ENCODE measurements around the gene STIM1.

Gene STIM1

GRCh38 chr11:3906166-3906565 is 50.7 kb downstream of the STIM1 start:
- Histone ChIP-seq H3K27me3 (no peaks in the 10 kb centered on the region), H3K4me3 (no peak overlapping the region), H3K9me3 (no peaks in the 10 kb centered on the region), H3K36me3 (no peaks in the 10 kb centered on the region), H3K4me1 (peaks cover 0 to 52% (median 30%) of the 10 kb centered on the region in 4 donors), H3K27ac (no peak overlapping the region)
- TF ChIP-seq CTCF (IDR thresholded peaks at IDR 0.05), result no peak
- intact Hi-C loops (cut with DNase I; ENCODE audit: low total_unique reads), result no loop called here
- no peak for DNase-seq

GRCh38 chr11:3907590-3907989 is 52.1 kb downstream of the STIM1 start:
- intact Hi-C loops (cut with DNase I; ENCODE audit: low total_unique reads), result no loop called here

GRCh38 chr11:3909901-3910300 is 54.4 kb downstream of the STIM1 start:
- Histone ChIP-seq H3K27me3 (no peaks in the 10 kb centered on the region), H3K4me1 (peaks cover 0 to 18% (median 10%) of the 10 kb centered on the region in 4 donors), H3K36me3 (no peaks in the 10 kb centered on the region), H3K4me3 (no peak overlapping the region), H3K9me3 (no peaks in the 10 kb centered on the region), H3K27ac (no peak overlapping the region)
- no peak for TF ChIP-seq CTCF (IDR thresholded peaks at IDR 0.05)
- DNase-seq, result no peak
- intact Hi-C loops (cut with DNase I; ENCODE audit: low total_unique reads), result no loop called here

More at GRCh38 chr11:3907590-3907989, 52.1 kb downstream of the STIM1 start:
- H3K36me3 ChIP-seq, result no peaks in the 10 kb centered on the region
- H3K27ac ChIP-seq, result no peak overlapping the region
- no peaks in the 10 kb centered on the region for H3K27me3 ChIP-seq
- no peaks in the 10 kb centered on the region for H3K9me3 ChIP-seq
- H3K4me1 ChIP-seq, result peaks cover 0 to 40% (median 25%) of the 10 kb centered on the region in 4 donors
- H3K4me3 ChIP-seq, result no peak overlapping the region
- DNase-seq, result no peak
- no peak for TF ChIP-seq CTCF (IDR thresholded peaks at IDR 0.05)

- Histone ChIP-seq H3K36me3 (no peaks in the 10 kb centered on the region), H3K4me1 (peaks cover 0 to 6% (median 2%) of the 10 kb centered on the region in 4 donors), H3K9me3 (no peaks in the 10 kb centered on the region), H3K4me3 (no peak overlapping the region), H3K27me3 (no peaks in the 10 kb centered on the region), H3K27ac (no peak overlapping the region)
- intact Hi-C loops (cut with DNase I; ENCODE audit: low total_unique reads), result no loop called here
- no peak for TF ChIP-seq CTCF (IDR thresholded peaks at IDR 0.05)
- DNase-seq, result no peak
Observed at GRCh38 chr11:3911908-3912505, 56.5 kb downstream of the STIM1 start.

- Histone ChIP-seq H3K27ac (no peak overlapping the region), H3K36me3 (no peaks in the 10 kb centered on the region), H3K4me3 (no peak overlapping the region), H3K4me1 (peaks cover 0 to 6% (median under 1%) of the 10 kb centered on the region in 4 donors), H3K9me3 (no peaks in the 10 kb centered on the region), H3K27me3 (no peaks in the 10 kb centered on the region)
- DNase-seq, result no peak
- intact Hi-C loops (cut with DNase I; ENCODE audit: low total_unique reads), result no loop called here
- no peak for TF ChIP-seq CTCF (IDR thresholded peaks at IDR 0.05)
Observed at GRCh38 chr11:3913921-3914320, 58.5 kb downstream of the STIM1 start.

- Histone ChIP-seq H3K4me1 (peaks cover 0 to 9% (median 0%) of the 10 kb centered on the region in 4 donors), H3K27ac (no peak overlapping the region), H3K27me3 (no peaks in the 10 kb centered on the region), H3K9me3 (no peaks in the 10 kb centered on the region), H3K36me3 (no peaks in the 10 kb centered on the region), H3K4me3 (no peak overlapping the region)
- DNase-seq, result no peak
- intact Hi-C loops (cut with DNase I; ENCODE audit: low total_unique reads), result no loop called here
- TF ChIP-seq CTCF (IDR thresholded peaks at IDR 0.05), result no peak
Observed at GRCh38 chr11:3914805-3915204, 59.3 kb downstream of the STIM1 start.
